GM21737 (cell line): Measurements from ENCODE around the gene SEMA3A.
A peak's percentile ranks its signal among the peaks of the same experiment; 100 is the strongest.

Source experiments
- ATAC-seq: cut with Tn5 transposase; IDR thresholded peaks from one replicate; pipeline ENCODE4 v1.9.1; 2021; ENCODE audit warnings: mild to moderate bottlenecking, moderate library complexity; ENCODE audit not compliant: unreplicated experiment

Gene SEMA3A

GRCh38 chr7:83941300-83941699 lies 253.3 kb downstream of the SEMA3A start:
- no peak for ATAC-seq

- ATAC-seq, result no peak
Measured at GRCh38 chr7:83937930-83938329, 256.7 kb downstream of the SEMA3A start.

- peak; percentile 75 for ATAC-seq
Measured at GRCh38 chr7:83936056-83936708, 258.4 kb downstream of the SEMA3A start.

- no peak for ATAC-seq
Measured at GRCh38 chr7:83934118-83934734, 260.4 kb downstream of the SEMA3A start.

GRCh38 chr7:83931968-83932367 lies 262.6 kb downstream of the SEMA3A start:
- ATAC-seq, result no peak

- ATAC-seq, result no peak
Measured at GRCh38 chr7:83930262-83930661, 264.3 kb downstream of the SEMA3A start.

GRCh38 chr7:83925860-83926259 lies 268.7 kb downstream of the SEMA3A start:
- ATAC-seq, result no peak

- ATAC-seq, result no peak
Measured at GRCh38 chr7:83921941-83922607, 272.5 kb downstream of the SEMA3A start.

- ATAC-seq, result no peak
Measured at GRCh38 chr7:83921271-83921940, 273.2 kb downstream of the SEMA3A start.

GRCh38 chr7:83918142-83918541 lies 276.4 kb downstream of the SEMA3A start:
- no peak for ATAC-seq

GRCh38 chr7:83913174-83913573 lies 281.4 kb downstream of the SEMA3A start:
- no peak for ATAC-seq

GRCh38 chr7:83908526-83908925 lies 286.1 kb downstream of the SEMA3A start:
- no peak for ATAC-seq
